CD4-positive, alpha-beta T cell treated with Interferon alpha-2 for 1 hour (primary cell): ENCODE results near the gene SMYD3.
"Not testable (repeated sequence)": the region's sequence is repeated elsewhere in the genome, so short reads cannot be mapped to it uniquely, and the experiment has no call there.

Source experiments
- DNase-seq, 2 donors: peaks; one replicate each; pipeline ENCODE4 v3.0.0-alpha.2; 2020 to 2022

Gene SMYD3

GRCh38 chr1:246000638-246001015 lies 506.5 kb downstream of the SMYD3 start:
- no peak for DNase-seq

- DNase-seq: no peak
Measured at GRCh38 chr1:245999697-246000637, 507.1 kb downstream of the SMYD3 start.

DNA sequence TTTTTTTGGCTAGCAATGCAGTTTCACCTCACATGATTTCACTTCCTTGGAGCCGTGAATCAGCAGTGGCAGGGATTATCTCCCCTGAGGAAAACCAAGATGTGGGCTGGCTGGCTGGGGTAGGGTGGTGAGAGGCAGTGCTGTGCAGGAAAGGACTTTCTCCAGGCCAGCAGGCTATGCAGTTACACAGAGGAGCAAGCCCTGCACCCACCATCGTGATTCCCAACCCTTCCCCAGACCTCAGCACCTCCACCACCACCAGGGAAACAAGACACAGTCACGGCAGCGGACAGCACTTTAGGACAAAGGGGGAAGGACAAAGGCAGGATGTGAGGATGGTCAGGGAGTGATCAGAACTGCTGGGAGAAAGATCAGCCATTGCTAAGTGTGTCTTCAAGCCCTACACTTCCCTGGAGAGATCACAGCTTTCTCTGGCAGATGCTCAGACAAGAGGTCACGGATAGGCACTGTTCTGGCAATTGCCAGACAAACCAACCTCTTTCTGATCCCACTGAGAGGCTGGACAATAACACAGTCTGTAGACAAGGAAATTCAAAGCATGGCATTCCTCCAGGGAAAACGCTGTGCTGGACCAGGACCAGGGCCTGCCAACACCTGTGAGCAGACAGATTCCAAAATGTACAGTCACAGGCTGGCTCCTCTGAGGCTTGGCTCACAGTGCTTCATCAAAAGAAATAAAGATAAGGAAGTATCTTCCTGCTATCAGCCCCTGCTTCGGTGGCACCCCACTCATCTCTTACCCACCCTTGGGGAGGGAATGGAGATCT lies 509.4 kb downstream of the SMYD3 start:
- no peak for DNase-seq

DNA sequence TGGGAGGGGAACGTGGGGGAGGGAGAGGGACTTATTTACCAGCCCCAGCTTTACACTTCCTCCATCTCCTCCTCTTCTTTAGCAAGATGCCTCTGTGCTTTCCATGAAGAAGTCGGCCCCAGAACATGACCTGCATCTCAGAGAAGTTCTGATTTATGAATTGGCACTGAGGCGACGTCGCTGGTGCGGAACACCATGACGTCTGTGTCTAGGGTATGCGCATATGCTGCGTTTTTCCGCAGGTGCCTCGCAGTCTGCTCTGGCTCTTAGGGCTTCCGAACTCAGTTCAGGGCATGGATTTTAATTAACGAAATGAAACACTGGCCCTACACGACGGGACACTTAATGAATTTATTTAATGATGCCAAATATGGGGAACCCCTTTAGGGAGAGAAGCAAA lies 510.3 kb downstream of the SMYD3 start:
- DNase-seq: no peak

- DNase-seq: no peak
Measured at GRCh38 chr1:245995474-245995873, 511.6 kb downstream of the SMYD3 start.

GRCh38 chr1:245991266-245991665 lies 515.8 kb downstream of the SMYD3 start:
- no peak for DNase-seq

GRCh38 chr1:245990315-245991022 lies 516.6 kb downstream of the SMYD3 start:
- DNase-seq: no peak

- no peak for DNase-seq
Measured at GRCh38 chr1:245988393-245989078, 518.5 kb downstream of the SMYD3 start.

- no peak for DNase-seq
Measured at GRCh38 chr1:245987997-245988392, 519.1 kb downstream of the SMYD3 start.

GRCh38 chr1:245987577-245987976 lies 519.5 kb downstream of the SMYD3 start:
- DNase-seq: no peak

DNA sequence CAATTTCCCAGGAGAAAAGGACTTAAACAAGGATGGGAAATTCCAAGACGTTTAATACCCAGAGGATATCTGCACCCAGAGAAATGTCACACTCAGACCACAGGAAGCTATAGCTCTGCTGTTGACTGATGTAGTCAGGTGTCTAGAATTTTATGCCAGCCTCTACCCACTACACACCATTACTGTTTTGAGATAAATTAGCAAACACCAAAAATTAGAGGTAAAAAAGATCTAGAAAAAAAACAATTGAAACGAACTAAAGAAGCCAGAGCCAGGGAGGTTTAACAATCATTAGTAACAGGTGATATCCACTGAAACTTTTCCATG lies 519.9 kb downstream of the SMYD3 start:
- DNase-seq: no peak

DNA sequence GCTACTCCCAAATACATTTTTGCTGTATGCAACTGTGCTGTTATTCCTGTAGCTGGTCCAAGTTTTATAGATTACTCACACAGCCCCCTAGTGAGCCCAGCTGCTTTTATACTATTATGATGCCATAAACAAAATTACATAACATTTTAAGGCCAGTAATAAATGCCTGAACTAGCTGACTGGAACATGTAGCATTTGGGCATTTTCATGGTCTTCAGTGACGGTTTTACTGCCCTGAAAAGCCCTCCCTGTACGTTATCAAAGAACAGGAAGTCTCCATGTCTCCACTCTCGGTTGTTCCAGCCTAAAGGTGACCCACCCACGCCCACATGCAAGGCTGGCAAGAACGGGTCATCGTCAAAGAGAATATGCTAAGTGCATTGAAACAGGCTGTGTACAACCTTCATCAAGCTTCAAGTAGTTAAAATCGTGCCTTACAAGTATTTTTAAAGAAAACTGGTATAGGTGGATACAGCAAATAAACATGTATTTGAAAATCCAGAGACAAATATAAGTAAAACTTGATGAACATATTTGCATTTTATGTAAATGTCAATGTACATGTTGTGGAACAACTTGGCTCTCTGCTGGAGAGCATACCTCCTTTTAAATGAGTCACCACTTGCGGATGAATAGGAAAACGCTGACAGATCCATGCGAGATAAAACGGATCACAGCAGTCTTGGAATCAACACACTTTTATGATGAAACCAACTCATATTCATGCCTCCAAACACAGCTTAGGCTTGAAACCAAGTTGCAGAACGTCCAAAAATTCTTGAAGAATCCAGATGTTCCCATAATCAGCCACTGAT lies 520.5 kb downstream of the SMYD3 start:
- DNase-seq: no peak

GRCh38 chr1:245984390-245985155 lies 522.5 kb downstream of the SMYD3 start:
- no peak for DNase-seq

- no peak for DNase-seq
Measured at GRCh38 chr1:245983294-245983967, 523.6 kb downstream of the SMYD3 start.

DNA sequence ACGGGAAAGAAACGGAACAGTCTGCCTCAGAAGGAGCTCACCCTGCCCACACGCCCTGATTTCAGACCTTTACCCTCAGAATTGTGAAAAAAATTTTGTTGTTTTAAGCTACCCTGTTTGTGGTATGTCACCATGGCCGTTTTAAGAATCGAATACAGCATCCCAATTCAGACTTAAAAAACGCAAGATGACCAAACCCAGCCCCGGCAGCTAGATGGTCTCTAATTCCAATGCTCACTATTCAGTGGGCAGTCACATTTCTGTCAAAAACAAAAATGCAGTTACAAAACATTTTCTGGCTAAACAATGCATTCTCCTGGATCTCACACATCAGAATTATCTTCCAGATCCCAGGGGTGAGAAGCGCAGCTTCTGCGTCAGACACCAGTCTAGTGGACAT lies 527.5 kb downstream of the SMYD3 start:
- DNase-seq: no peak

- DNase-seq: no peak
Measured at GRCh38 chr1:245978915-245979314, 528.2 kb downstream of the SMYD3 start.

DNA sequence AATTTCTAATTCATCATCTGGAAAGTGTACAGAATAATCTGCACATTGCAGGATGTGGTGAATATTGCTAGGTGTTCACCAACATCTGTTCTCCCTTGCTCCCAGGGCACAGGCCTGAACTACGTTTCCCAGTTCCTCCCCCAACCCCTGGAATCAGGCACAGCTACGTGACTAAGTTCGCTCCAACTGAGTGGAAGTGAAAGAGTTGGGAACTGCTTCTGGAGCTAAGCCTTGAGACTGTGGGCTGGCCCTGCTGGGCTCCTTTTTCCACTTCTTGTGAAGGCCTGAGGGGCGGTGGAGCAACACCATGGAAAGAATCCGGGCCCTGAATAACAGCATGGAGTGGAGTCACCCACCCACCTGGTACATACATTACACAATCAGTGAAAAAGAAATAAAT lies 534.6 kb downstream of the SMYD3 start:
- no peak for DNase-seq

GRCh38 chr1:245971711-245972085 lies 535.4 kb downstream of the SMYD3 start:
- no peak for DNase-seq

GRCh38 chr1:245971076-245971710 lies 535.9 kb downstream of the SMYD3 start:
- DNase-seq: not testable (repeated sequence)

GRCh38 chr1:245969283-245969682 lies 537.8 kb downstream of the SMYD3 start:
- no peak for DNase-seq
